ENCODE data around the gene CAVIN1. TPM values are rescaled to one million over a fixed set of nuclear protein-coding genes. Genes with fewer than 3 reads are reported as not detected.
A peak's percentile ranks its signal among the peaks of the same experiment; 100 is the strongest.

CAVIN1 gene
- total RNA-seq, 5 donors from 2014 or later (not counting 1 experiment from before 2014, with no cell fraction given), result 0.83 to 2.3 (median 2.1) TPM

DNA sequence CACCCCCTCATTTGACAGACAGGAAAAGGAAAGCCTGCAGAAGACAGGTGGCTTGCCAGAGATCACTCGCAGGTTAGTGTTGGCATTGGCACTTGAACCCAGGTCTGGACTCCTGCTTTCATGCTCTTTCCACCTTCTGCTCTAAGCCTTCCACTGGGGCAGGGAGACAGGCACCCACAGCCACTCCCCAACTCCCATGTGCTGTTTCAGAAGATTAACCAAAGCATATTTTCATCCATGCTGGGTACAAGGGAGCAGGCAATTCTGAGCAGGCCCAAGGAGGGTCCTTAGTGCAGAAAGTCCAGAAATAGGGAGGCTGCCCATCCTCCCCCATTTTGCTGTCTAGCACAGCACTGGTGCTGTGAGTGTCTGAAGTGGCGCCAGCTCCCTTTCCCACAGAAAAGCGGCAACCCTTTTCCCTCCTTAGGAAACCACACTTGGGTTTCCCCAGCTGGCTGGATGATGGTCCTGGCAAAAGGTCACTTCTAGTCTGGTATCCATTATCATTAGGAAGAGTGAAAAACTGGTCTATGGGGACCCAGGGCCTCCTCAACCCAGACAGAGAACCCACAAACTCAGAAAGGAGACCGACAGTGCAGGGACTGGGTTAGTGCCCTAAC, 2.0 kb upstream of the CAVIN1 start:
- ATAC-seq (replicated peaks in 1 of 4), result no peak
- Histone ChIP-seq H3K27ac (ENCODE audit: low read length) (no peak overlapping the region), H3K4me1 (ENCODE audit: control insufficient read depth in 1 of 2, extremely low read depth in 1 of 2, insufficient read depth in 2 of 2, low read length in 2 of 2) (peaks cover 4 to 28% of the 10 kb centered on the region in 2 experiments), H3K9me3 (no peaks in the 10 kb centered on the region), H3K4me3 (ENCODE audit: control insufficient read depth in 1 of 2, extremely low read depth in 1 of 2, low read length in 1 of 2) (no peak overlapping the region), H3K36me3 (ENCODE audit: control insufficient read depth in 2 of 2, extremely low read depth in 1 of 2, insufficient read depth in 1 of 2, low read length in 1 of 2) (no peaks in the 10 kb centered on the region), H3K27me3 (replicated peaks in 1 of 2; ENCODE audit: control insufficient read depth in 2 of 2, extremely low read depth in 1 of 2, insufficient read depth in 2 of 2, low read length in 1 of 2) (peaks cover 0 to 75% of the 10 kb centered on the region in 2 experiments)
- CTCF ChIA-PET, result interaction anchor here in 1 of 2 donors (0.7 kb wide), 2 partner anchors 8 to 102 kb away, joined by 4 to 7 read pairs; no protein-coding TSS in a partner anchor
- no peak overlapping the region for H3K27ac Mint-ChIP-seq
- POLR2A ChIA-PET, result interaction anchor here in 1 of 2 donors (0.6 kb wide), 1 partner anchor 119 kb away, joined by 4 read pairs; no protein-coding TSS in a partner anchor
- no peak for DNase-seq
- H3K4me3 Mint-ChIP-seq, result no peak overlapping the region
- 63% methylated on average over 1 of the region's 4 CpGs for WGBS (ENCODE audit: insufficient coverage)
- H3K36me3 Mint-ChIP-seq, result no peaks in the 10 kb centered on the region
- peaks cover 10 to 53% of the 10 kb centered on the region in 2 donors for H3K27me3 Mint-ChIP-seq
- peaks cover 12 to 23% (median 18%) of the 10 kb centered on the region in 3 donors for H3K4me1 Mint-ChIP-seq
- no peaks in the 10 kb centered on the region for H3K9me3 Mint-ChIP-seq

GRCh38 chr17:42423766-42424165, 710 bp upstream of the CAVIN1 start:
- Histone ChIP-seq H3K4me1 (ENCODE audit: control insufficient read depth in 1 of 2, extremely low read depth in 1 of 2, insufficient read depth in 2 of 2, low read length in 2 of 2) (peaks cover 4 to 28% of the 10 kb centered on the region in 2 experiments), H3K27me3 (replicated peaks in 1 of 2; ENCODE audit: control insufficient read depth in 2 of 2, extremely low read depth in 1 of 2, insufficient read depth in 2 of 2, low read length in 1 of 2) (peaks cover 0 to 67% of the 10 kb centered on the region in 2 experiments), H3K9me3 (no peaks in the 10 kb centered on the region), H3K4me3 (ENCODE audit: control insufficient read depth in 1 of 2, extremely low read depth in 1 of 2, low read length in 1 of 2) (no peak overlapping the region), H3K36me3 (ENCODE audit: control insufficient read depth in 2 of 2, extremely low read depth in 1 of 2, insufficient read depth in 1 of 2, low read length in 1 of 2) (no peaks in the 10 kb centered on the region), H3K27ac (ENCODE audit: low read length) (no peak overlapping the region)
- Mint-ChIP-seq H3K36me3 (no peaks in the 10 kb centered on the region), H3K27me3 (peaks cover 10 to 53% of the 10 kb centered on the region in 2 donors), H3K9me3 (no peaks in the 10 kb centered on the region), H3K4me3 (peak overlapping the region in 1 of 3 donors; percentile 88), H3K27ac (no peak overlapping the region), H3K4me1 (peaks cover 12 to 23% (median 18%) of the 10 kb centered on the region in 3 donors)
- no peak for DNase-seq
- 79% methylated on average over 3 of the region's 11 CpGs for WGBS (ENCODE audit: insufficient coverage)
- ChIA-PET CTCF (interaction anchor here (0.6 to 0.9 kb wide), 2 partner anchors 18 to 226 kb away, joined by 3 to 6 read pairs; no protein-coding TSS in a partner anchor), POLR2A (interaction anchor here in 1 of 2 donors (0.6 kb wide), 1 partner anchor 8 kb away, joined by 3 read pairs; no protein-coding TSS in a partner anchor)
- ATAC-seq (replicated peaks in 1 of 4), result no peak

DNA sequence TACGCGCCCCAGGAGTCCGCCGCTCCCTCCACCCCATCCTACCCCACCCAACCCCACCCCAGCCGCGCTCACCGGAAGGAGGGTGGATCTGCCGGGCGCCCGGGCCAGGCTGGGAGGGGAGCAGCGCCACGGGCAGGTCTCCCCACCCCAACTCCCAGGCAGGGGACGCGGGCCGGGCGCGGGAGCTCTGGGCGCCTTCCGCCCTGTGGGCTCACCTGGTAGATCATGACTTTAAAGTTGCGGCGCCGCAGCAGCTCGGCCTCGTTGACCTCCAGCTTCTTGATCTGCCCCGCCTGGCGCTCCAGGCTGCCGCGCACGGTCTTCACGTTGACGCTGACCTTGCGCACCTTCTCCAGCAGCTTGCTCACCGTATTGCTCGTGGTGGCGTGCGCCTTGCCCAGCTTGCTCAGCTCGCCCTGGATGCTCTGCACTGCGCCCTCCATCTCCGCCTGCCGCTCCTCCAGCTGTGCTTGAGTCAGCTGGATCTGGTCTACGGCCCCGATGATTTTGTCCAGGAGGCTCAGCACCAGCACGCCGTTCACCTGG, 571 bp downstream of the CAVIN1 start:
- Histone ChIP-seq H3K4me3 (ENCODE audit: control insufficient read depth in 1 of 2, extremely low read depth in 1 of 2, low read length in 1 of 2) (peak overlapping the region; percentile 40 to 83), H3K27ac (ENCODE audit: low read length) (no peak overlapping the region), H3K36me3 (ENCODE audit: control insufficient read depth in 2 of 2, extremely low read depth in 1 of 2, insufficient read depth in 1 of 2, low read length in 1 of 2) (no peaks in the 10 kb centered on the region), H3K4me1 (ENCODE audit: control insufficient read depth in 1 of 2, extremely low read depth in 1 of 2, insufficient read depth in 2 of 2, low read length in 2 of 2) (peaks cover 4 to 26% of the 10 kb centered on the region in 2 experiments), H3K9me3 (no peaks in the 10 kb centered on the region), H3K27me3 (replicated peaks in 1 of 2; ENCODE audit: control insufficient read depth in 2 of 2, extremely low read depth in 1 of 2, insufficient read depth in 2 of 2, low read length in 1 of 2) (peaks cover 0 to 61% of the 10 kb centered on the region in 2 experiments)
- Mint-ChIP-seq H3K4me3 (peak overlapping the region; percentile 71 to 88 (median 77)), H3K36me3 (no peaks in the 10 kb centered on the region), H3K9me3 (no peaks in the 10 kb centered on the region), H3K27me3 (peaks cover 10 to 41% of the 10 kb centered on the region in 2 donors), H3K27ac (peak overlapping the region in 1 of 2 donors; percentile 5), H3K4me1 (peaks cover 12 to 20% (median 15%) of the 10 kb centered on the region in 3 donors)
- ChIA-PET CTCF (interaction anchor here in 1 of 2 donors (0.6 kb wide), 1 partner anchor 49 kb away, joined by 4 read pairs; no protein-coding TSS in a partner anchor), POLR2A (no interaction called here)
- DNase-seq, result peak in 9 of 35 experiments; percentile 9 to 42 (median 28)
- WGBS (ENCODE audit: insufficient coverage), result under 1% methylated on average over 27 of the region's 44 CpGs
- peak; percentile 64 to 73 (median 72) for ATAC-seq (replicated peaks in 1 of 4)

DNA sequence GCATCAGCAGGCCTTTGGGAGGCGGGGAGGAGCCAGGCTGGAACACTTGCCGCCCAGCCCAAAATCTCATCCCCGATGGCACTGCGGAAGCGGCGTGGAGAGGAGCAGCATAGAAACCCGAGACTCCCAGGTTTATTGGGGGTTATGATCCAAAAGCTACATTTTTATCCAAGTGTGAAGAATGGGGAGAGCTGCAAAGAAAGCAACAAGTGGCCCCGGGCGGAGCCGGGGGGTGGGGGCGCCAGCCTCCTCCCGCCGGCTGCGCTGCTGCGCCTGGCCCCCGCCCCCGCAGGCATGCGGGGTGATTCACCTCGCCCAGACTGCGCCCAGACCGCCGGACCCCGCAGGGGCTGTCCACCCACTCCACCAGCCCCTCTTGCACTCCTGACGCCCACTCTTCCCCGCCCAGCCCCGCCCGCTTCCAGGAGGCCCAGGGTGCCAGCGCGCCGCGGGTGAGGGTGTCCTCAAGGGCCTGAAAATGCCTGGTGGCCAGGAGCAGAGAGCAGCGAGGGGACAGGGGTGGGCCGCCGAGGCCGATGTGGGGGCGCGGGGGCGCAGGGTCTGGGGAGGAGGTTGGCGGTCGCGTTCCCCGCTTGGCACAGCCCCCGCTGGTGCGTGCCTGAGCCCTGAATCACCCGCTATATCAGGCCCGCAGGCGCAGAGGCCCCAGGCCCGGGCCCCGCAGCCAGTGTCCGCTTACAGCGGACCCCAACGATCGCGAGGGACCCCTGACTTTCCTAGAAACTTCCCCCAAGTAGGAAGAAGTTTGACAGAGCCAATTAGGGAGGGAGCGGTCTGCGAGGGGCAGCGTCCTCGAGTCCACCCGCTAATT, 1.3 kb downstream of the CAVIN1 start:
- CTCF ChIA-PET, result interaction anchor here (0.6 to 1.2 kb wide), 2 partner anchors 13 to 33 kb away, joined by 5 read pairs; partner anchors contain the start of gene STAT3 (in 1 of the 2)
- Histone ChIP-seq H3K36me3 (ENCODE audit: control insufficient read depth in 2 of 2, extremely low read depth in 1 of 2, insufficient read depth in 1 of 2, low read length in 1 of 2) (no peaks in the 10 kb centered on the region), H3K27ac (ENCODE audit: low read length) (no peak overlapping the region), H3K27me3 (replicated peaks in 1 of 2; ENCODE audit: control insufficient read depth in 2 of 2, extremely low read depth in 1 of 2, insufficient read depth in 2 of 2, low read length in 1 of 2) (peaks cover 0 to 58% of the 10 kb centered on the region in 2 experiments), H3K4me1 (ENCODE audit: control insufficient read depth in 1 of 2, extremely low read depth in 1 of 2, insufficient read depth in 2 of 2, low read length in 2 of 2) (peaks cover 4 to 26% of the 10 kb centered on the region in 2 experiments), H3K9me3 (no peaks in the 10 kb centered on the region), H3K4me3 (ENCODE audit: control insufficient read depth in 1 of 2, extremely low read depth in 1 of 2, low read length in 1 of 2) (peak overlapping the region; percentile 40 to 62)
- peaks cover 10 to 41% of the 10 kb centered on the region in 2 donors for H3K27me3 Mint-ChIP-seq
- DNase-seq (no peak), ATAC-seq (replicated peaks in 1 of 4) (peak; percentile 14 to 42 (median 36))
- POLR2A ChIA-PET, result no interaction called here
- peak overlapping the region; percentile 71 to 88 (median 71) for H3K4me3 Mint-ChIP-seq
- H3K27ac Mint-ChIP-seq, result no peak overlapping the region
- no peaks in the 10 kb centered on the region for H3K9me3 Mint-ChIP-seq
- H3K36me3 Mint-ChIP-seq, result no peaks in the 10 kb centered on the region
- H3K4me1 Mint-ChIP-seq, result peaks cover 12 to 20% (median 15%) of the 10 kb centered on the region in 3 donors
- WGBS (ENCODE audit: insufficient coverage), result 26% methylated on average over 32 of the region's 59 CpGs

GRCh38 chr17:42421136-42421506, 1.9 kb downstream of the CAVIN1 start:
- DNase-seq (no peak), ATAC-seq (replicated peaks in 1 of 4) (no peak)
- 60% methylated on average over 1 of the region's 6 CpGs for WGBS (ENCODE audit: insufficient coverage)
- H3K4me3 ChIP-seq (ENCODE audit: control insufficient read depth in 1 of 2, extremely low read depth in 1 of 2, low read length in 1 of 2), result no peak overlapping the region
- CTCF ChIA-PET, result interaction anchor here (0.6 to 1.2 kb wide), 2 partner anchors 14 to 32 kb away, joined by 5 read pairs; partner anchors contain the start of gene STAT3 (in 1 of the 2)
- no peaks in the 10 kb centered on the region for H3K36me3 Mint-ChIP-seq
- POLR2A ChIA-PET, result no interaction called here
- no peaks in the 10 kb centered on the region for H3K36me3 ChIP-seq (ENCODE audit: control insufficient read depth in 2 of 2, extremely low read depth in 1 of 2, insufficient read depth in 1 of 2, low read length in 1 of 2)
- peaks cover 15 to 21% (median 16%) of the 10 kb centered on the region in 3 donors for H3K4me1 Mint-ChIP-seq
- peaks cover 0 to 56% of the 10 kb centered on the region in 2 experiments for H3K27me3 ChIP-seq (replicated peaks in 1 of 2; ENCODE audit: control insufficient read depth in 2 of 2, extremely low read depth in 1 of 2, insufficient read depth in 2 of 2, low read length in 1 of 2)
- H3K27ac Mint-ChIP-seq, result peak overlapping the region in 1 of 2 donors; percentile 39
- peaks cover 10 to 38% of the 10 kb centered on the region in 2 donors for H3K27me3 Mint-ChIP-seq
- peaks cover 4 to 26% of the 10 kb centered on the region in 2 experiments for H3K4me1 ChIP-seq (ENCODE audit: control insufficient read depth in 1 of 2, extremely low read depth in 1 of 2, insufficient read depth in 2 of 2, low read length in 2 of 2)
- H3K9me3 ChIP-seq, result no peaks in the 10 kb centered on the region
- no peaks in the 10 kb centered on the region for H3K9me3 Mint-ChIP-seq
- no peak overlapping the region for H3K27ac ChIP-seq (ENCODE audit: low read length)
- peak overlapping the region; percentile 54 to 88 (median 71) for H3K4me3 Mint-ChIP-seq
